ENCODE data around the gene SASH1.

GRCh38 chr6:148521158-148521557 is 178.5 kb downstream of the SASH1 start:
- TF ChIP-seq CTCF (IDR thresholded peaks at IDR 0.05) = no peak
- no peak for TF ChIP-seq EP300 (IDR thresholded peaks at IDR 0.05)
- TF ChIP-seq POLR2A (IDR thresholded peaks at IDR 0.05) = no peak

Data from ovary (tissue), 3 donors.